PFSK-1 (cell line): ENCODE results near the gene DGKB.

ENCODE experiments used
- FOXP2 ChIP-seq: optimal IDR thresholded peaks from 2 replicates; pipeline ENCODE3; 2011; ENCODE audit warnings: borderline replicate concordance, control low read depth, inconsistent platforms; ENCODE audit not compliant: insufficient read depth; ENCODE audit errors: extremely low read length, extremely low read depth
- POLR2AphosphoS5 ChIP-seq: IDR thresholded peaks from 2 replicates; pipeline ENCODE4 v1.6.1; 2012; ENCODE audit warnings: low read depth, mild to moderate bottlenecking, control low read depth, low read length, moderate library complexity
- TAF1 ChIP-seq: IDR thresholded peaks from 2 replicates; pipeline ENCODE4 v1.6.1; 2012; ENCODE audit warnings: low read length, control low read depth, borderline replicate concordance; ENCODE audit not compliant: insufficient read depth
- TF ChIP-seq, protein P1 (sequence below), 2 experiments: IDR thresholded peaks; 2 replicates each; pipeline versions ENCODE4 v1.6.1 to v1.8.0; 2011 to 2012; ENCODE audit warnings: low read depth in 2 of 2, low read length in 2 of 2, control low read depth in 1 of 2, inconsistent platforms in 1 of 2, mild to moderate bottlenecking in 1 of 2, moderate library complexity in 1 of 2; ENCODE audit not compliant: insufficient read depth in 1 of 2

- TF ChIP-seq, protein P1, sequence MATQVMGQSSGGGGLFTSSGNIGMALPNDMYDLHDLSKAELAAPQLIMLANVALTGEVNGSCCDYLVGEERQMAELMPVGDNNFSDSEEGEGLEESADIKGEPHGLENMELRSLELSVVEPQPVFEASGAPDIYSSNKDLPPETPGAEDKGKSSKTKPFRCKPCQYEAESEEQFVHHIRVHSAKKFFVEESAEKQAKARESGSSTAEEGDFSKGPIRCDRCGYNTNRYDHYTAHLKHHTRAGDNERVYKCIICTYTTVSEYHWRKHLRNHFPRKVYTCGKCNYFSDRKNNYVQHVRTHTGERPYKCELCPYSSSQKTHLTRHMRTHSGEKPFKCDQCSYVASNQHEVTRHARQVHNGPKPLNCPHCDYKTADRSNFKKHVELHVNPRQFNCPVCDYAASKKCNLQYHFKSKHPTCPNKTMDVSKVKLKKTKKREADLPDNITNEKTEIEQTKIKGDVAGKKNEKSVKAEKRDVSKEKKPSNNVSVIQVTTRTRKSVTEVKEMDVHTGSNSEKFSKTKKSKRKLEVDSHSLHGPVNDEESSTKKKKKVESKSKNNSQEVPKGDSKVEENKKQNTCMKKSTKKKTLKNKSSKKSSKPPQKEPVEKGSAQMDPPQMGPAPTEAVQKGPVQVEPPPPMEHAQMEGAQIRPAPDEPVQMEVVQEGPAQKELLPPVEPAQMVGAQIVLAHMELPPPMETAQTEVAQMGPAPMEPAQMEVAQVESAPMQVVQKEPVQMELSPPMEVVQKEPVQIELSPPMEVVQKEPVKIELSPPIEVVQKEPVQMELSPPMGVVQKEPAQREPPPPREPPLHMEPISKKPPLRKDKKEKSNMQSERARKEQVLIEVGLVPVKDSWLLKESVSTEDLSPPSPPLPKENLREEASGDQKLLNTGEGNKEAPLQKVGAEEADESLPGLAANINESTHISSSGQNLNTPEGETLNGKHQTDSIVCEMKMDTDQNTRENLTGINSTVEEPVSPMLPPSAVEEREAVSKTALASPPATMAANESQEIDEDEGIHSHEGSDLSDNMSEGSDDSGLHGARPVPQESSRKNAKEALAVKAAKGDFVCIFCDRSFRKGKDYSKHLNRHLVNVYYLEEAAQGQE (IDR thresholded peaks at IDR 0.05; ENCODE audit: insufficient read depth in 1 of 2, low read depth in 2 of 2, low read length in 2 of 2): no peak
- no peak for TF ChIP-seq POLR2AphosphoS5
- no peak for TF ChIP-seq TAF1
- TF ChIP-seq FOXP2: no peak
These were observed 3.5 kb downstream of the DGKB start for GRCh38 chr7:14899030-14899429.
